ENCODE measurements around the gene PPFIBP2. TPM values are rescaled to one million over a fixed set of nuclear protein-coding genes. Genes with fewer than 3 reads are reported as not detected.

The PPFIBP2 gene
- total and polyA plus RNA-seq, 2 of the 13 experiments (the other 11 are each of a cell fraction or from before 2014, with no cell fraction given), result 15.0 to 52.5 TPM

- TF ChIP-seq ZNF713 (CRISPR knock-in tag; IDR thresholded peaks at IDR 0.05) (no peak), TRAFD1 (CRISPR knock-in tag; IDR thresholded peaks at IDR 0.05; ENCODE audit: borderline replicate concordance) (no peak), ZNF773 (CRISPR knock-in tag; IDR thresholded peaks at IDR 0.05; ENCODE audit: borderline replicate concordance) (no peak), ZBED4 (CRISPR knock-in tag; IDR thresholded peaks at IDR 0.05; ENCODE audit: borderline replicate concordance) (no peak), EP300 (IDR thresholded peaks at IDR 0.05; ENCODE audit: low read depth in 2 of 2, low read length in 2 of 2) (0 out of 4 replicates have a peak, but pooled peaks of 1 of the 2 experiments have one; percentile 14), EP300 (CRISPR knock-in tag; IDR thresholded peaks at IDR 0.05; ENCODE audit: borderline replicate concordance) (no peak), USF2 (IDR thresholded peaks at IDR 0.05; ENCODE audit: low read depth, low read length) (no peak), USF2 (CRISPR knock-in tag; IDR thresholded peaks at IDR 0.05; ENCODE audit: borderline replicate concordance) (no peak), ZNF180 (CRISPR knock-in tag; IDR thresholded peaks at IDR 0.05; ENCODE audit: borderline replicate concordance, low read depth) (no peak), MED1 (CRISPR knock-in tag; IDR thresholded peaks at IDR 0.05) (peak; percentile 42; the same call in 1 of the 2 replicates), ZNF792 (CRISPR knock-in tag; IDR thresholded peaks at IDR 0.05) (no peak), ZNF891 (CRISPR knock-in tag; IDR thresholded peaks at IDR 0.05) (no peak), HNRNPLL (IDR thresholded peaks at IDR 0.05; ENCODE audit: low read depth, low read length, poor library complexity, severe bottlenecking) (no peak)
- TF ChIP-seq, protein P1, sequence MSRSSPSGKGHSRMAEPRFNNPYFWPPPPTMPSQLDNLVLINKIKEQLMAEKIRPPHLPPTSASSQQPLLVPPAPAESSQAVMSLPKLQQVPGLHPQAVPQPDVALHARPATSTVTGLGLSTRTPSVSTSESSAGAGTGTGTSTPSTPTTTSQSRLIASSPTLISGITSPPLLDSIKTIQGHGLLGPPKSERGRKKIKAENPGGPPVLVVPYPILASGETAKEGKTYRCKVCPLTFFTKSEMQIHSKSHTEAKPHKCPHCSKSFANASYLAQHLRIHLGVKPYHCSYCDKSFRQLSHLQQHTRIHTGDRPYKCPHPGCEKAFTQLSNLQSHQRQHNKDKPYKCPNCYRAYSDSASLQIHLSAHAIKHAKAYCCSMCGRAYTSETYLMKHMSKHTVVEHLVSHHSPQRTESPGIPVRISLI (CRISPR knock-in tag; IDR thresholded peaks at IDR 0.05; ENCODE audit: borderline replicate concordance), result no peak; the same call in 1 of the 2 replicates
- TF ChIP-seq, protein P2, sequence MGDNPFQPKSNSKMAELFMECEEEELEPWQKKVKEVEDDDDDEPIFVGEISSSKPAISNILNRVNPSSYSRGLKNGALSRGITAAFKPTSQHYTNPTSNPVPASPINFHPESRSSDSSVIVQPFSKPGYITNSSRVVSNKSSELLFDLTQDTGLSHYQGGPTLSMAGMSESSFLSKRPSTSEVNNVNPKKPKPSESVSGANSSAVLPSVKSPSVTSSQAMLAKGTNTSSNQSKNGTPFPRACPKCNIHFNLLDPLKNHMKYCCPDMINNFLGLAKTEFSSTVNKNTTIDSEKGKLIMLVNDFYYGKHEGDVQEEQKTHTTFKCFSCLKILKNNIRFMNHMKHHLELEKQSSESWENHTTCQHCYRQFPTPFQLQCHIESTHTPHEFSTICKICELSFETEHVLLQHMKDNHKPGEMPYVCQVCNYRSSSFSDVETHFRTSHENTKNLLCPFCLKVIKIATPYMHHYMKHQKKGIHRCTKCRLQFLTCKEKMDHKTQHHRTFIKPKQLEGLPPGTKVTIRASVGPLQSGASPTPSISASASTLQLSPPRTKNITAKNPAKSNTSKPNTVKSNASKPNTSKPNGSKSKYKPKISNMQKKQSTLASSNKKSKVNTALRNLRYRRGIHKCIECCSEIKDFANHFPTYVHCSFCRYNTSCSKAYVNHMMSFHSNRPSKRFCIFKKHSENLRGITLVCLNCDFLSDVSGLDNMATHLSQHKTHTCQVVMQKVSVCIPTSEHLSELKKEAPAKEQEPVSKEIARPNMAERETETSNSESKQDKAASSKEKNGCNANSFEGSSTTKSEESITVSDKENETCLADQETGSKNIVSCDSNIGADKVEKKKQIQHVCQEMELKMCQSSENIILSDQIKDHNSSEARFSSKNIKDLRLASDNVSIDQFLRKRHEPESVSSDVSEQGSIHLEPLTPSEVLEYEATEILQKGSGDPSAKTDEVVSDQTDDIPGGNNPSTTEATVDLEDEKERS (CRISPR knock-in tag; IDR thresholded peaks at IDR 0.05), result no peak
Measured at GRCh38 chr11:7612661-7613393, 99.0 kb downstream of the PPFIBP2 start (continued).
